Activated naive CD4-positive, alpha-beta T cell treated with anti-CD3 and anti-CD28 coated beads, Interleukin-2, amount 50 U/mL, for 24 hours (primary cell): ENCODE results near the gene CDC14A.

Experiments
- H3K27ac Mint-ChIP-seq: one replicate; pipeline ENCODE4 v1.8.0; 2021; ENCODE audit warnings: mild to moderate bottlenecking, mixed read lengths
- H3K27me3 Mint-ChIP-seq: one replicate; pipeline ENCODE4 v1.8.0; 2021; ENCODE audit warnings: mixed read lengths
- H3K36me3 Mint-ChIP-seq: one replicate; pipeline ENCODE4 v1.8.0; 2021; ENCODE audit warnings: mixed read lengths
- H3K4me1 Mint-ChIP-seq: one replicate; pipeline ENCODE4 v1.8.0; 2021; ENCODE audit warnings: mixed read lengths
- H3K4me3 Mint-ChIP-seq: one replicate; pipeline ENCODE4 v1.8.0; 2021; ENCODE audit warnings: mild to moderate bottlenecking, mixed read lengths
- H3K9me3 Mint-ChIP-seq: one replicate; pipeline ENCODE4 v1.8.0; 2021; ENCODE audit warnings: mixed read lengths

The CDC14A gene

GRCh38 chr1:100526894-100527293, 174.6 kb downstream of the CDC14A start:
- Mint-ChIP-seq H3K36me3 (no peaks in the 10 kb centered on the region), H3K27me3 (no peaks in the 10 kb centered on the region)

GRCh38 chr1:100528871-100529270, 176.6 kb downstream of the CDC14A start:
- Mint-ChIP-seq H3K27ac (no peak overlapping the region), H3K4me3 (no peak overlapping the region), H3K9me3 (no peaks in the 10 kb centered on the region), H3K27me3 (no peaks in the 10 kb centered on the region), H3K36me3 (no peaks in the 10 kb centered on the region), H3K4me1 (peaks cover 31% of the 10 kb centered on the region)

More at GRCh38 chr1:100526894-100527293, 174.6 kb downstream of the CDC14A start:
- H3K27ac Mint-ChIP-seq: no peak overlapping the region
- H3K9me3 Mint-ChIP-seq: no peaks in the 10 kb centered on the region
- H3K4me3 Mint-ChIP-seq: no peak overlapping the region
- peaks cover 21% of the 10 kb centered on the region for H3K4me1 Mint-ChIP-seq

GRCh38 chr1:100530141-100530540, 177.8 kb downstream of the CDC14A start:
- peaks cover under 1% of the 10 kb centered on the region for H3K27me3 Mint-ChIP-seq
- peaks cover 31% of the 10 kb centered on the region for H3K4me1 Mint-ChIP-seq
- H3K27ac Mint-ChIP-seq: no peak overlapping the region
- no peak overlapping the region for H3K4me3 Mint-ChIP-seq
- H3K36me3 Mint-ChIP-seq: no peaks in the 10 kb centered on the region
- H3K9me3 Mint-ChIP-seq: no peaks in the 10 kb centered on the region

- peak overlapping the region; percentile 23 for H3K4me3 Mint-ChIP-seq
- H3K36me3 Mint-ChIP-seq: no peaks in the 10 kb centered on the region
- peaks cover 3% of the 10 kb centered on the region for H3K27me3 Mint-ChIP-seq
- no peaks in the 10 kb centered on the region for H3K9me3 Mint-ChIP-seq
- H3K27ac Mint-ChIP-seq: peak overlapping the region; percentile 7
- peaks cover 31% of the 10 kb centered on the region for H3K4me1 Mint-ChIP-seq
These were observed 178.7 kb downstream of the CDC14A start for GRCh38 chr1:100530880-100531487.

GRCh38 chr1:100532645-100533044, 180.3 kb downstream of the CDC14A start:
- Mint-ChIP-seq H3K4me3 (no peak overlapping the region), H3K36me3 (no peaks in the 10 kb centered on the region), H3K9me3 (no peaks in the 10 kb centered on the region), H3K4me1 (peaks cover 31% of the 10 kb centered on the region), H3K27me3 (peaks cover 15% of the 10 kb centered on the region), H3K27ac (no peak overlapping the region)

- no peak overlapping the region for H3K27ac Mint-ChIP-seq
- H3K4me1 Mint-ChIP-seq: peaks cover 28% of the 10 kb centered on the region
- peaks cover 24% of the 10 kb centered on the region for H3K27me3 Mint-ChIP-seq
- no peak overlapping the region for H3K4me3 Mint-ChIP-seq
- no peaks in the 10 kb centered on the region for H3K9me3 Mint-ChIP-seq
- no peaks in the 10 kb centered on the region for H3K36me3 Mint-ChIP-seq
These were observed 183.0 kb downstream of the CDC14A start for GRCh38 chr1:100535264-100535663.

- Mint-ChIP-seq H3K36me3 (no peaks in the 10 kb centered on the region), H3K27ac (no peak overlapping the region), H3K4me1 (peaks cover 22% of the 10 kb centered on the region), H3K27me3 (peaks cover 29% of the 10 kb centered on the region), H3K4me3 (no peak overlapping the region), H3K9me3 (no peaks in the 10 kb centered on the region)
These were observed 183.7 kb downstream of the CDC14A start for GRCh38 chr1:100536031-100536430.

- Mint-ChIP-seq H3K27ac (no peak overlapping the region), H3K36me3 (no peaks in the 10 kb centered on the region), H3K9me3 (no peaks in the 10 kb centered on the region), H3K4me3 (peak overlapping the region; percentile 75), H3K27me3 (peaks cover 41% of the 10 kb centered on the region), H3K4me1 (peaks cover 4% of the 10 kb centered on the region)
These were observed 186.9 kb downstream of the CDC14A start for GRCh38 chr1:100538913-100539835.

GRCh38 chr1:100539836-100540536, 187.7 kb downstream of the CDC14A start:
- no peaks in the 10 kb centered on the region for H3K36me3 Mint-ChIP-seq
- peaks cover 4% of the 10 kb centered on the region for H3K4me1 Mint-ChIP-seq
- H3K9me3 Mint-ChIP-seq: no peaks in the 10 kb centered on the region
- peaks cover 41% of the 10 kb centered on the region for H3K27me3 Mint-ChIP-seq
- peak overlapping the region; percentile 75 for H3K4me3 Mint-ChIP-seq
- H3K27ac Mint-ChIP-seq: no peak overlapping the region

- Mint-ChIP-seq H3K4me1 (peaks cover 4% of the 10 kb centered on the region), H3K9me3 (no peaks in the 10 kb centered on the region), H3K4me3 (no peak overlapping the region), H3K27ac (no peak overlapping the region), H3K27me3 (peaks cover 32% of the 10 kb centered on the region), H3K36me3 (no peaks in the 10 kb centered on the region)
These were observed 190.0 kb downstream of the CDC14A start for GRCh38 chr1:100542285-100542684.

GRCh38 chr1:100543640-100544039, 191.3 kb downstream of the CDC14A start:
- Mint-ChIP-seq H3K4me1 (peaks cover 4% of the 10 kb centered on the region), H3K36me3 (no peaks in the 10 kb centered on the region), H3K27ac (no peak overlapping the region), H3K4me3 (no peak overlapping the region), H3K9me3 (no peaks in the 10 kb centered on the region), H3K27me3 (peaks cover 24% of the 10 kb centered on the region)

GRCh38 chr1:100544791-100545190, 192.5 kb downstream of the CDC14A start:
- H3K9me3 Mint-ChIP-seq: no peaks in the 10 kb centered on the region
- H3K36me3 Mint-ChIP-seq: no peaks in the 10 kb centered on the region
- peaks cover 25% of the 10 kb centered on the region for H3K27me3 Mint-ChIP-seq
- H3K4me1 Mint-ChIP-seq: peaks cover 4% of the 10 kb centered on the region
- H3K27ac Mint-ChIP-seq: no peak overlapping the region
- no peak overlapping the region for H3K4me3 Mint-ChIP-seq

GRCh38 chr1:100545855-100546254, 193.5 kb downstream of the CDC14A start:
- H3K36me3 Mint-ChIP-seq: peaks cover 2% of the 10 kb centered on the region
- H3K4me3 Mint-ChIP-seq: no peak overlapping the region
- H3K27ac Mint-ChIP-seq: no peak overlapping the region
- H3K27me3 Mint-ChIP-seq: peaks cover 22% of the 10 kb centered on the region
- H3K9me3 Mint-ChIP-seq: peaks cover 9% of the 10 kb centered on the region
- no peaks in the 10 kb centered on the region for H3K4me1 Mint-ChIP-seq

GRCh38 chr1:100552031-100552430, 199.7 kb downstream of the CDC14A start:
- no peak overlapping the region for H3K4me3 Mint-ChIP-seq
- H3K9me3 Mint-ChIP-seq: peaks cover 49% of the 10 kb centered on the region
- H3K4me1 Mint-ChIP-seq: no peaks in the 10 kb centered on the region
- H3K36me3 Mint-ChIP-seq: peaks cover 22% of the 10 kb centered on the region
- peaks cover 13% of the 10 kb centered on the region for H3K27me3 Mint-ChIP-seq
- H3K27ac Mint-ChIP-seq: no peak overlapping the region

- Mint-ChIP-seq H3K27me3 (peaks cover 17% of the 10 kb centered on the region), H3K4me1 (no peaks in the 10 kb centered on the region), H3K27ac (no peak overlapping the region), H3K9me3 (peaks cover 54% of the 10 kb centered on the region), H3K36me3 (peaks cover 23% of the 10 kb centered on the region), H3K4me3 (no peak overlapping the region)
These were observed 200.6 kb downstream of the CDC14A start for GRCh38 chr1:100552922-100553321.

- H3K27me3 Mint-ChIP-seq: peaks cover 13% of the 10 kb centered on the region
- H3K4me3 Mint-ChIP-seq: no peak overlapping the region
- peaks cover 50% of the 10 kb centered on the region for H3K9me3 Mint-ChIP-seq
These were observed 203.9 kb downstream of the CDC14A start for GRCh38 chr1:100556181-100556580.

More at GRCh38 chr1:100556181-100556580, 203.9 kb downstream of the CDC14A start:
- Mint-ChIP-seq H3K4me1 (no peaks in the 10 kb centered on the region), H3K27ac (no peak overlapping the region), H3K36me3 (peaks cover 22% of the 10 kb centered on the region)
